GM21576 (cell line): ENCODE measurements around the gene PRPH.
"Not testable (repeated sequence)": the region's sequence is repeated elsewhere in the genome, so short reads cannot be mapped to it uniquely, and the experiment has no call there.

ENCODE experiments used
- ATAC-seq: cut with Tn5 transposase; IDR thresholded peaks from one replicate; pipeline ENCODE4 v1.9.1; 2021; ENCODE audit warnings: mild to moderate bottlenecking, moderate library complexity; ENCODE audit not compliant: unreplicated experiment

Gene PRPH

GRCh38 chr12:49298160-49298559, 3.2 kb downstream of the PRPH start:
- no peak for ATAC-seq

GRCh38 chr12:49301760-49302159, 6.8 kb downstream of the PRPH start:
- ATAC-seq: no peak

- ATAC-seq: no peak
These were observed 9.2 kb downstream of the PRPH start for GRCh38 chr12:49304161-49304560.

- no peak for ATAC-seq
These were observed 11.0 kb downstream of the PRPH start for GRCh38 chr12:49305762-49306510.

- ATAC-seq: no peak
These were observed 14.4 kb downstream of the PRPH start for GRCh38 chr12:49309386-49309785.

- ATAC-seq: not testable (repeated sequence)
These were observed 15.6 kb downstream of the PRPH start for GRCh38 chr12:49310451-49311000.

GRCh38 chr12:49314811-49315210, 19.9 kb downstream of the PRPH start:
- no peak for ATAC-seq

- not testable (repeated sequence) for ATAC-seq
These were observed 22.2 kb downstream of the PRPH start for GRCh38 chr12:49317118-49317517.

- ATAC-seq: not testable (repeated sequence)
These were observed 25.6 kb downstream of the PRPH start for GRCh38 chr12:49320411-49321103.

- ATAC-seq: no peak
These were observed 27.4 kb downstream of the PRPH start for GRCh38 chr12:49322367-49322707.

- peak; percentile 97 for ATAC-seq
These were observed 28.0 kb downstream of the PRPH start, which contains the start of gene TROAP for GRCh38 chr12:49322708-49323523. Gene TROAP (plus strand): TSS chr12:49323255. CDS start chr12:49323609, 354 bp downstream.

GRCh38 chr12:49323524-49324097, 28.7 kb downstream of the PRPH start:
- no peak for ATAC-seq

GRCh38 chr12:49325606-49326005, 30.7 kb downstream of the PRPH start:
- ATAC-seq: no peak

GRCh38 chr12:49327368-49327767, 32.4 kb downstream of the PRPH start:
- ATAC-seq: no peak

- ATAC-seq: no peak
These were observed 32.9 kb downstream of the PRPH start for GRCh38 chr12:49327887-49328286.

- no peak for ATAC-seq
These were observed 33.9 kb downstream of the PRPH start for GRCh38 chr12:49328816-49329215.

- no peak for ATAC-seq
These were observed 35.2 kb downstream of the PRPH start for GRCh38 chr12:49330032-49330619.

GRCh38 chr12:49330631-49331379, 35.9 kb downstream of the PRPH start:
- ATAC-seq: no peak

GRCh38 chr12:49331380-49332222, 36.7 kb downstream of the PRPH start:
- no peak for ATAC-seq
